ENCODE data around the gene AMDHD1.

AMDHD1 gene

GRCh38 chr12:95943330-95943842 lies at the start of gene AMDHD1:
Gene AMDHD1, plus strand, starts transcription at chr12:95943331. Its CDS starts 68 bp downstream, at chr12:95943399.
- DNase-seq (ENCODE audit: low read depth, low spot score): no peak

GRCh38 chr12:95896846-95897245 lies 46.3 kb upstream of the AMDHD1 start:
- no peak for DNase-seq (ENCODE audit: low read depth, low spot score)

GRCh38 chr12:95898081-95898480 lies 45.0 kb upstream of the AMDHD1 start:
- no peak for DNase-seq (ENCODE audit: low read depth, low spot score)

- no peak for DNase-seq (ENCODE audit: low read depth, low spot score)
Measured at GRCh38 chr12:95908573-95908972, 34.6 kb upstream of the AMDHD1 start.

GRCh38 chr12:95909871-95910270 lies 33.3 kb upstream of the AMDHD1 start:
- no peak for DNase-seq (ENCODE audit: low read depth, low spot score)

GRCh38 chr12:95918194-95918993 lies 24.7 kb upstream of the AMDHD1 start:
- DNase-seq (ENCODE audit: low read depth, low spot score): peak; percentile 35

- DNase-seq (ENCODE audit: low read depth, low spot score): no peak
Measured at GRCh38 chr12:95919110-95919509, 24.0 kb upstream of the AMDHD1 start.

- no peak for DNase-seq (ENCODE audit: low read depth, low spot score)
Measured at GRCh38 chr12:95922231-95922630, 20.9 kb upstream of the AMDHD1 start.

- no peak for DNase-seq (ENCODE audit: low read depth, low spot score)
Measured at GRCh38 chr12:95940514-95940913, 2.6 kb upstream of the AMDHD1 start.

GRCh38 chr12:95942101-95942523 lies 1.0 kb upstream of the AMDHD1 start:
- DNase-seq (ENCODE audit: low read depth, low spot score): no peak

- DNase-seq (ENCODE audit: low read depth, low spot score): peak; percentile 48
Measured at GRCh38 chr12:95942524-95943329, 404 bp upstream of the AMDHD1 start, which contains the start of gene CCDC38. Gene CCDC38, minus strand, starts transcription at chr12:95942614. Its CDS starts 6,105 bp downstream, at chr12:95936509.

- DNase-seq (ENCODE audit: low read depth, low spot score): no peak
Measured at GRCh38 chr12:95944108-95944704, 1.1 kb downstream of the AMDHD1 start.

GRCh38 chr12:95949477-95950206 lies 6.5 kb downstream of the AMDHD1 start:
- no peak for DNase-seq (ENCODE audit: low read depth, low spot score)

- no peak for DNase-seq (ENCODE audit: low read depth, low spot score)
Measured at GRCh38 chr12:95951515-95951914, 8.4 kb downstream of the AMDHD1 start.

- DNase-seq (ENCODE audit: low read depth, low spot score): no peak
Measured at GRCh38 chr12:95953000-95953399, 9.9 kb downstream of the AMDHD1 start.

GRCh38 chr12:95955549-95956159 lies 12.5 kb downstream of the AMDHD1 start:
- DNase-seq (ENCODE audit: low read depth, low spot score): no peak

GRCh38 chr12:95956557-95957145 lies 13.5 kb downstream of the AMDHD1 start:
- no peak for DNase-seq (ENCODE audit: low read depth, low spot score)

- DNase-seq (ENCODE audit: low read depth, low spot score): no peak
Measured at GRCh38 chr12:95959107-95959506, 16.0 kb downstream of the AMDHD1 start.

- DNase-seq (ENCODE audit: low read depth, low spot score): no peak
Measured at GRCh38 chr12:95960241-95960640, 17.1 kb downstream of the AMDHD1 start.

- no peak for DNase-seq (ENCODE audit: low read depth, low spot score)
Measured at GRCh38 chr12:95962222-95962621, 19.1 kb downstream of the AMDHD1 start.
